NCI-H1436 (cell line): ENCODE data around the gene C1orf167.

Experiments
- DNase-seq: peaks from one replicate; lab custom pipeline; 2025; lab: John Stamatoyannopoulos, UW

Gene C1orf167

GRCh38 chr1:11835441-11836225 lies 73.6 kb downstream of the C1orf167 start:
- DNase-seq, result no peak

- no peak for DNase-seq
Observed at GRCh38 chr1:11836955-11837766, 75.2 kb downstream of the C1orf167 start.

GRCh38 chr1:11837767-11838348 lies 75.9 kb downstream of the C1orf167 start:
- DNase-seq, result no peak

- peak; percentile 57 for DNase-seq
Observed at GRCh38 chr1:11838349-11839272, 76.6 kb downstream of the C1orf167 start.
